Thyroid gland (tissue), 4 donors: Measurements from ENCODE around the gene RALGPS2.

Source experiments
- POLR2A ChIP-seq, 2 donors: fragments of 450-650 bp; IDR thresholded peaks; one replicate each; pipeline ENCODE4 v1.6.1; 2017; ENCODE audit warnings: antibody characterized with exemption in 2 of 2, mild to moderate bottlenecking in 2 of 2, moderate library complexity in 1 of 2
- TF ChIP-seq, protein P1 (sequence below), 6 experiments: fragments of 200-600 bp in 3 of 6; fragments of 450-650 bp in 3 of 6; sonication (generic) in 3 of 6; IDR thresholded peaks; one replicate each; pipeline ENCODE4 v1.5.1; 2016 to 2019; ENCODE audit warnings: antibody characterized with exemption in 6 of 6, mild to moderate bottlenecking in 2 of 6, inconsistent platforms in 1 of 6, moderate library complexity in 1 of 6

DNA sequence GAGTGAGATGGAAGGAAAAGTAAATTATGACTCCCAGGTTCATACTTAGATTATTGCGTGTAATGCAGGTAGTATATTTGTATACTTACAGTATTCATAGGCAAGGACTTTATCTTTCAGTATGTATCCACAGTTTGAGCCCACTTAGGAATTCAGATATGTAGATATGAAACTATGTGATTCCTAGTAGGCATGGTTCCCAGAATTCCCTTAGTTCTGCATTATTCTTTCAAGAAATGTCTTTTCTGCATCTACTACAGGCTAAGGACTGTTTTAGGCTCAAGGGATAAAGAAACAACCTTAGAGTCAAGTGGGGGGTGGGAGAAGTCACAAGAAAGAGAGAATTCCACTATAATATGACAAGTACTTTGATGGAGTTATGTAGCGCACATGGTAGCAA, 132.1 kb downstream of the RALGPS2 start:
- no peak for TF ChIP-seq POLR2A (IDR thresholded peaks at IDR 0.05)
- TF ChIP-seq, protein P1, sequence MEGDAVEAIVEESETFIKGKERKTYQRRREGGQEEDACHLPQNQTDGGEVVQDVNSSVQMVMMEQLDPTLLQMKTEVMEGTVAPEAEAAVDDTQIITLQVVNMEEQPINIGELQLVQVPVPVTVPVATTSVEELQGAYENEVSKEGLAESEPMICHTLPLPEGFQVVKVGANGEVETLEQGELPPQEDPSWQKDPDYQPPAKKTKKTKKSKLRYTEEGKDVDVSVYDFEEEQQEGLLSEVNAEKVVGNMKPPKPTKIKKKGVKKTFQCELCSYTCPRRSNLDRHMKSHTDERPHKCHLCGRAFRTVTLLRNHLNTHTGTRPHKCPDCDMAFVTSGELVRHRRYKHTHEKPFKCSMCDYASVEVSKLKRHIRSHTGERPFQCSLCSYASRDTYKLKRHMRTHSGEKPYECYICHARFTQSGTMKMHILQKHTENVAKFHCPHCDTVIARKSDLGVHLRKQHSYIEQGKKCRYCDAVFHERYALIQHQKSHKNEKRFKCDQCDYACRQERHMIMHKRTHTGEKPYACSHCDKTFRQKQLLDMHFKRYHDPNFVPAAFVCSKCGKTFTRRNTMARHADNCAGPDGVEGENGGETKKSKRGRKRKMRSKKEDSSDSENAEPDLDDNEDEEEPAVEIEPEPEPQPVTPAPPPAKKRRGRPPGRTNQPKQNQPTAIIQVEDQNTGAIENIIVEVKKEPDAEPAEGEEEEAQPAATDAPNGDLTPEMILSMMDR (IDR thresholded peaks at IDR 0.05) = no peak
